AG04449 (cell line): Measurements from ENCODE around the gene OOSP3.

ENCODE experiments used
- CTCF ChIA-PET: fragments of 350-600 bp; formaldehyde crosslinking; extraction: SDS; loops from one replicate; lab custom pipeline; 2021; ENCODE audit warnings: antibody characterized with exemption; lab: Yijun Ruan, JAX
- POLR2A ChIA-PET: fragments of 400-600, 350-600 bp; formaldehyde crosslinking; extraction: SDS; loops from one replicate; lab custom pipeline; 2020; ENCODE audit warnings: antibody characterized with exemption, inconsistent platforms; lab: Yijun Ruan, JAX
- DNase-seq: peaks from one replicate; pipeline ENCODE4 v3.0.0-alpha.2; 2010; ENCODE audit warnings: low read depth, low spot score
- H3K4me3 ChIP-seq: 2 replicates; pipeline ENCODE4 v1.5.1; 2011; ENCODE audit warnings: low read depth, mild to moderate bottlenecking, control low read depth, low read length
- CTCF ChIP-seq: IDR thresholded peaks from one replicate; pipeline ENCODE4 v1.5.1; 2011; ENCODE audit warnings: mild to moderate bottlenecking, moderate library complexity, low read length, control low read depth, inconsistent platforms; ENCODE audit not compliant: insufficient read depth; ENCODE audit errors: missing control alignments

Gene OOSP3

GRCh38 chr11:59867946-59868345 is 10.6 kb upstream of the OOSP3 start:
- ChIA-PET POLR2A (no interaction called here), CTCF (no interaction called here)
- no peak for TF ChIP-seq CTCF

GRCh38 chr11:59872076-59872475 is 6.5 kb upstream of the OOSP3 start:
- CTCF ChIA-PET = no interaction called here
- H3K4me3 ChIP-seq = no peak overlapping the region
- no peak for DNase-seq
- POLR2A ChIA-PET = no interaction called here
- TF ChIP-seq CTCF = no peak

More at GRCh38 chr11:59867946-59868345, 10.6 kb upstream of the OOSP3 start:
- DNase-seq = no peak
- no peak overlapping the region for H3K4me3 ChIP-seq

- no peak for DNase-seq
- H3K4me3 ChIP-seq = no peak overlapping the region
- no peak for TF ChIP-seq CTCF
- CTCF ChIA-PET = no interaction called here
- POLR2A ChIA-PET = no interaction called here
These were observed 2.6 kb upstream of the OOSP3 start for GRCh38 chr11:59875856-59876519.

GRCh38 chr11:59877325-59877724 is 1.3 kb upstream of the OOSP3 start:
- TF ChIP-seq CTCF = no peak
- ChIA-PET CTCF (no interaction called here), POLR2A (no interaction called here)
- no peak for DNase-seq
- no peak overlapping the region for H3K4me3 ChIP-seq

- POLR2A ChIA-PET = no interaction called here
- no peak overlapping the region for H3K4me3 ChIP-seq
- no peak for TF ChIP-seq CTCF
- CTCF ChIA-PET = no interaction called here
- no peak for DNase-seq
These were observed 798 bp upstream of the OOSP3 start for GRCh38 chr11:59877784-59878183.

GRCh38 chr11:59879567-59879966 is 985 bp downstream of the OOSP3 start:
- TF ChIP-seq CTCF = no peak
- ChIA-PET POLR2A (no interaction called here), CTCF (no interaction called here)
- H3K4me3 ChIP-seq = no peak overlapping the region
- no peak for DNase-seq
